Spleen (tissue), 7 donors: ENCODE measurements around the gene TENM3.

Source experiments
- POLR2A ChIP-seq, 3 donors: fragments of 450-650 bp; IDR thresholded peaks; one replicate each; pipeline ENCODE4 v1.5.1; 2017; ENCODE audit warnings: antibody characterized with exemption in 3 of 3, mild to moderate bottlenecking in 1 of 3
- TF ChIP-seq, protein P1 (sequence below), 11 experiments: fragments of 200-600 bp in 7 of 11; fragments of 450-650 bp in 4 of 11; sonication (generic) in 4 of 11; IDR thresholded peaks in 8 of 11; conservative IDR thresholded peaks in 3 of 11; 1 replicate in 7 of 11; 2 replicates in 4 of 11; pipeline versions ENCODE4 v1.4.0 to v1.8.0; 2016 to 2021; ENCODE audit warnings: antibody characterized with exemption in 11 of 11, inconsistent platforms in 4 of 11, mild to moderate bottlenecking in 1 of 11
- donor health status: DM: no; HTN: no; CAD: no; lungs with moderate emphysema.
- donor health status: DM: no; HTN: no; CAD: no.
- donor health status: DM: no; HTN: no; CAD: no.

DNA sequence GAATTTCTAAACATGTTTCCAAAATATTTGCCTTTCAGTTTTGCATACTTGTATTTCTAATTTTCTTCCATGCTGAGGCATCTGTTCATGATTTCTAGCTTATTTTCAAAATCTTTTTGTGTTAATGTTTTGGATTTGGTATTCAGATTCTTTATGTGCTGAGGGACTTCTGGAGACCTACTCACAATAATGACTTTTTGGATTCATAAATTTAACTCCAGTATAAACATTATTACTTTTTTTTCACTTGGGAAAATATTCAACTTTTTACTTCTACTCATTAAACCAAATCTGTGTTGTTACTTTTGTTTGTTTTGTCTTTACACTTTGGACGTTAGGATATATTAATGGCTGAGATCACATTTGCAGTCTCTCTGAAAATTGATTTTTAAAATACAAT lies 183.7 kb downstream of the TENM3 start:
- TF ChIP-seq POLR2A (IDR thresholded peaks at IDR 0.05), result no peak
- TF ChIP-seq, protein P1, sequence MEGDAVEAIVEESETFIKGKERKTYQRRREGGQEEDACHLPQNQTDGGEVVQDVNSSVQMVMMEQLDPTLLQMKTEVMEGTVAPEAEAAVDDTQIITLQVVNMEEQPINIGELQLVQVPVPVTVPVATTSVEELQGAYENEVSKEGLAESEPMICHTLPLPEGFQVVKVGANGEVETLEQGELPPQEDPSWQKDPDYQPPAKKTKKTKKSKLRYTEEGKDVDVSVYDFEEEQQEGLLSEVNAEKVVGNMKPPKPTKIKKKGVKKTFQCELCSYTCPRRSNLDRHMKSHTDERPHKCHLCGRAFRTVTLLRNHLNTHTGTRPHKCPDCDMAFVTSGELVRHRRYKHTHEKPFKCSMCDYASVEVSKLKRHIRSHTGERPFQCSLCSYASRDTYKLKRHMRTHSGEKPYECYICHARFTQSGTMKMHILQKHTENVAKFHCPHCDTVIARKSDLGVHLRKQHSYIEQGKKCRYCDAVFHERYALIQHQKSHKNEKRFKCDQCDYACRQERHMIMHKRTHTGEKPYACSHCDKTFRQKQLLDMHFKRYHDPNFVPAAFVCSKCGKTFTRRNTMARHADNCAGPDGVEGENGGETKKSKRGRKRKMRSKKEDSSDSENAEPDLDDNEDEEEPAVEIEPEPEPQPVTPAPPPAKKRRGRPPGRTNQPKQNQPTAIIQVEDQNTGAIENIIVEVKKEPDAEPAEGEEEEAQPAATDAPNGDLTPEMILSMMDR (IDR thresholded peaks at IDR 0.05 in 8 of 11, conservative IDR thresholded peaks at IDR 0.05 in 3 of 11), result no peak
